EL (cell line): Measurements from ENCODE around the gene OR52W1.
A peak's percentile ranks its signal among the peaks of the same experiment; 100 is the strongest.
"Not testable (repeated sequence)": the region's sequence is repeated elsewhere in the genome, so short reads cannot be mapped to it uniquely, and the experiment has no call there.

Experiments
- DNase-seq: peaks from one replicate; pipeline ENCODE4 v3.0.0-alpha.2; 2016

Gene OR52W1

DNA sequence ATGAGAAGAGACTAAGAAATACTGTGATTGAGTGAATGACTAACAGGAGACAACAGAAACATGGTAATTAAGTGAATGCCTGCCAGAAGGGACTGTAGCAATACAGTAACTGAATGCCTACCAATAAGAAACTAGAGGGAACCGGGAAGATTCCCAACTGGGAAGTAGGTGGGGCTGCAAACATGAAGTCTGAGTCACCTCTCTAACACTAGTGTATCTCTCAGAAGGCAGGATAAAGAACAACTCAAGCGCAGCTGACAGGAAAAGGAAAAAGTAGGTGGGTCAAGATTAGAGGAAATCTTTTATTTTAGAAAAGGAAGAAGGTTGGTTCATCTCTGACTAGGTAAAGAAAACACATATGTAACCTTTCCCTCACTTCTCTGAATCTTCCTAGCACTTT lies 20.3 kb downstream of the OR52W1 start:
- DNase-seq, result peak; percentile 85

DNA sequence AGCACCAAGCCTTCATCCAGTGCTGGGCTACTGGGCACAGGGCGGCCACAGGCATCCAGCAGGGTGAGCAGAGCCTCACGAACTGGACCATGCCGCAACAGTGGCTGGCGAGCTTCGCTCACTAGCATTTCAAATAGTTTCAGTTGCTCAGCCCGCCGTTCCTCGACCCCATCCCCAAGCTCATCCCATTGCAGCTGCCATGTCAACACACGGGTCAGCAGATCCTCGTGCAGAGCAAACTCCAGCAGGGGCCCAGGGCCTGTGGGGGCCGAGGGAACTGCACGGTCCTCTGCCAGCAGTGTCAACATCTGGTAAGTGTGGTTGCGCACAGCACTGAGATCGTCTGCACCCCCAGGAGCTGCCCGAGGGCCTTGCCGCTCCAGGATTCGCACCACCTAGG lies 24.8 kb downstream of the OR52W1 start:
- no peak for DNase-seq

DNA sequence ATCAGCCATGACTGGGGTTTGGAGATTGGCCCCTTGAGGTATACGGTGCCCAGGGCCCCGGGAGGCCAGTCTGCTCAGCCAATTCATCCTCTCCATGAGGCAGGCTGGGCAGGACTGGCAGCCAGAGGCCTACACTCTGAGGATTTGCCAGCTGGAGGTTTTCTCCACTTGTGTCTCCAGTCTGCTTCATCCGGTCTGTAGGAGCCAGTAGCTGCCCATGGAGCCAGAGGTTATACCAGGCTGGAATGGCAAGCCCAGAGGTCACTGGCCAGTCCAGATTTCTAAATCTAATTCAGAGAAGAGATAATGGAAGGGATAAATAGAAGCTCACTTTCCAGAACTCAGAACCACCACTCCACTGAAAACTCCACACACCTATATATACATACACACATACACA lies 25.4 kb downstream of the OR52W1 start:
- DNase-seq, result no peak

DNA sequence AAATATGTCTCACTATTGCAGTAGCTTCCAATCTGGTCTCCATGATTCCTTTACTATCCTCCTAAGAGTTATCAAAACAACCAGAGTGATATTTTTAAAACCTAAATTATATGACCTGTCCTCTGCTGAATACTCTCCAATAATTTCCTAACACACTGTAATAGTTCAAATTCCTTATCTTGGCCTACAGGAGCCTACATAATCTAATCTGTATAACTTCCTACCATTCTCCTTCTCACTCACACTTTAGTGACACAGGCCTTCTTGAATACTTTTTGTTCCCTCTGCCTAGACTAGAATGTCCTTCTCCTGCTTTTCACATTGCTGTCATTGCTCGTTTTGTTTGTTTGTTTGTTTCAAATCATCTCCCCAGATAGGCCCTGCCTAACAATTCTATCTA lies 26.0 kb downstream of the OR52W1 start:
- no peak for DNase-seq

DNA sequence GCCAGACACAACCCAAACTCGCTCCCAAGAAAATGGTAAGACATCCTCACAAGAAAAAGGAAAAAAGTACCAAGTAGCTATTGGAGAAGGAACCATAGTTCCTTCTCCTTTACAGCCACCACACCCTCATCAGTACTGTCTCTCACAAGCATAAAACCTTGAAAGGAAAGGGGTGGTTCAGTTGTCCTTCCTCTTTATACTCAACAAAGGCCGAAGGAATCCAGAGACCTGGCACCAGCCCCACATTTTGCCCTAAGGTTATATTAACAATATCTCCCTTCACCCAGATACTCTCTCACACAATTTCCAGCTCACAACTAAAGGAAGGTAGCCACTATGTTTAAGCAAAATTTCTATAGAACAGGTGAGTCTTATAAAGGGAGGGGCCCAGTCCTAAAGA lies 26.9 kb downstream of the OR52W1 start:
- no peak for DNase-seq

DNA sequence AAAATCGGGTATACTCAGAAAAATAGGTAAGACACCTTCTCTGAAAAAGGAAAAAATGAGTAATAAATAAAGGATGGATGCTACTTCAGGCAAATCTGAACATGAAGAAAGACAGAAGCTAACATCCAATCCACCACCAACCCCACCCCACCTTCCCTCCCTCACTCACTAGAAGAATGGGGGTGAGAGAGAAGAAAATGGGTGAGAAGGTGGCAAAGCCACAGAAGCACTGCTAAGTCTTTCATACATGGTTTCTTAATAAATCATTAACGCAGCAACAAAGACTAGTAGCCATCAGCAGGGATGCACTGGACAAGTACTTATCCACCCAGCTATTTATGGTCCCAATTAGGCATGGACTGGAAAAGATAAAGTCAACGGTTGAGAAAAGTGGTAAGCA lies 29.5 kb downstream of the OR52W1 start:
- no peak for DNase-seq

DNA sequence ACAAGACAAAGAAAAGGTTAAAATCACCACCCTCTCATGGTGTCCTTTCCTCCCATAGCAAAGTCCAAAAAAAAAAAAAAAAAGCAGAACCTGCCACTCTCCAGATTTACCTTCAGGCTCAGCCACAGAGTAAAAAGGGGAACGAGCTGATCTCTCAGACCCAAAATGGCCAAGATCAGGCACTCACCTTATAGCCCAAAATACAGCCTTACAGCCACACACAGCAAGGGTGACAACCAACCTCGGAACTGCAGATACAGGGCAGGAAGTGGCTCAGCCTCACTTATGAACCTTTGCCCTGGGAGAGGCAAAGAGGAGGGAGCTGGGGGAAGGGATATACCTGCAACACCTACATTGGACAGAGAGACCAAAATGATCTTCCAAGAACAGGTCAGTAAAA lies 30.9 kb downstream of the OR52W1 start:
- no peak for DNase-seq

DNA sequence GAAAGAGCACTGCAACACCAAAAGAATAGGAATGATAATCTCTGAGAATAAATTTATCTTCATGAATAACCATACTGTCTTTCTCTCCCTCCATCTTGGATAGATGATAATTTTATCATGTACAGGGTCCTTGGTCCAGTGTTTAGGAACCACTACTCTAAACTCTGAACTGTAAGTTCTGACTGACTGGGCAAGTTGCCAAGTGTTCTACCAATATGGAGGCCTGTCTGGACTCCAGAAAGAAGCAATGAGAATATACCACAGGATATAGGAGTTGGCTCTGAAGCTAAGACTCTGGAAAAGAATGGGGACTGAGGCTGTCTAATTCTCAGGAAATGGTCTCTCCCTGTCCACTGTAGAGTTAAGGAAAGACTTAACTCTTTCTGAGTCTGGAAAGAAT lies 33.9 kb downstream of the OR52W1 start:
- DNase-seq, result no peak

DNA sequence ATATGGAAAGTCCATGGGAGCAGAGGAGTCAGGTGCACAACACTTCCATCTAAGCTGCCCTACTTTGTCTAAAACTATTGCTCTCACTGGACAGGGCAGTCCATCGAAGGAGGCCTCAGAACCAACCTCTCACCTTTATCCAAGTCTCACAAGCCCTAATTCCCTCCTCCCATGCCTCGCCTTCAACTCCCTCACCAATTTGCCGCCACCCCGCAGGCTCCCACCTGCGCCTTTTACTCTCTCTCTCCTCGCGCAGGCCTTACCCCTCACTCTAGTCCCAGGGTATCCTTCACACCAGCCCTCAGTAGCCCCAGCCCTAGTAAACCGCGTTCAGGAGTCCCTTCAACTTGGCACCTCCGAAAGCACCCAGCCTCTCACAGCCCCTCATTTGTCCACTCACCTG lies 35.0 kb downstream of the OR52W1 start:
- no peak for DNase-seq

DNA sequence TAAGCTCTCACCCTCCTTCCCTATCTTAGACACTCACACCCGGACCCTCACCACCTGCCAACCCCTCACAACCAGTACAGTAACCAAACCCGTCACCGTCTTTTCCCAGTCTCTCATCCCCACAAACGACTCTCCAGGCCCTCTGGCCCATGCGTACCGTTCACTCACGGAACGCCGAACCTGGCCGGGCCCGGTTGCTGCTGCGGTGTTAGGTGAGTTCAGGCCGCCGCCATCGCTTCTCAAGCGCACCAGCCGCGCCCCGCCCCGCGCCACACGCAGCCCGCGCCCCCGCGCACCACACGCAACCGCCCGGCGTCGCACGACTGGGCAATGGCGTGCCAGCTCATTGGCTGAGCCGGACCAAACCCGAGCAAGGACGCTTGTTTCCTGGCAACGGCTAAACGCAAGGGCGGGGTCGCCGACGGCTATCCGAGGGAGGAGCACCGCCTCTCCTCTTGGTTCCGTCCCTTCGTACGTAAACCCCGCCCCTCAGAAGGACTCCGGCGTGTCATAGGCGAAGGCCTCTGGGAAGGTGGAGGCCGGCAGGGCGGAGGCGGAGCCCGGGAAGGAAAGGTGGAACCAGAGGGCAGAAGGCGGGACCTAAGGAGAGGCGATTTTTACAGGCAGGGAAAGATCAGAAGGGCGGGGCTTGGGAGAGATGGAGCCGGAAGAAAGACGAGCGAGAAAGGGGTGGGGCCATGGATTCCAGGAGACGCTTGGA lies 35.5 kb downstream of the OR52W1 start, which contains the start of gene FHIP1B:
TSS of gene FHIP1B (minus strand) at position 250 of the 721 bp plus-strand sequence. CDS start 10,120 bp downstream, outside the sequence.
- peak; percentile 100 for DNase-seq

DNA sequence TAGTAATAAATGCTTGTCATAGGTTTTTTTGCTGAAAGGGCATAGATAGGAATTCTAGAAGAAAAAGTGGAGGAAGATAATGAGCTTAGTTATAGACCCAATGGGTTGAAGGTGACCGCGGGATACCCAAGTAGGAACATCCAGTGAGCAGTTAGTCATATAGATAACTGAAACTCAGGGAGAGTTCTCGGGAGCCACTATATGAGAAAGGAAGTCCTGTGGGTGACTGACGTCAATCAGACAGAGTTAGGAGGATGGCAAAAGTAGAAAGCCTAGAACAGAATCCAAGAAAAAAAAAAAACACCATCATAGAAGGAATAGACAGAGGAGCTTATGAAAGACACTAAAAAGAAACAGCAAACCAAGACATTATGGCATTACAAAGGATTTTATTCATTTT lies 38.2 kb downstream of the OR52W1 start:
- DNase-seq, result no peak

DNA sequence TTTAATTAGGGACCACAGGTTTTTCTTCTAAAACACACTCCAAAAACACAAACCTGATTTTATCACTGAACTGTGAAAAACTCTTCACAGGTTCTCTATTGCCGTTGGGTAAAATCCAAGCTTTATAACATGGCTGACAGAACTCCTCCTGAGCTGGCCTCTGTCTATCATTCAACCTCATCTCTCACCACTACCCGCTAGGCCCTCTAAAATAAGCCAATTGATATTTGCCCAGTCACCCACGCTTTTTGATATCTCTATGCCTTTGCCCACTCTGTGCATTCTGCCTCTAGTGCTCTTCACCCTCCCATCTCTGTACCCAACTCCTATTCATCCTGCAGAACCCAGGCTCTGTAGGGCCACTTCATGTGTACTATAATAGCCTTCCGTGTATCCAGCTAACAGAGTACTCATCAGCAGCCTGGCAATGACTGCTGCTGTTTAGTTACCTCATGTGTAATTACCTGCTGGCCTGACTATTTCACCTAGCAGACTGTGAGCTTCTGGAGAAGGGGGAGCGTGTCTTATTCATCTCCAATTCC lies 38.8 kb downstream of the OR52W1 start:
- DNase-seq, result no peak

DNA sequence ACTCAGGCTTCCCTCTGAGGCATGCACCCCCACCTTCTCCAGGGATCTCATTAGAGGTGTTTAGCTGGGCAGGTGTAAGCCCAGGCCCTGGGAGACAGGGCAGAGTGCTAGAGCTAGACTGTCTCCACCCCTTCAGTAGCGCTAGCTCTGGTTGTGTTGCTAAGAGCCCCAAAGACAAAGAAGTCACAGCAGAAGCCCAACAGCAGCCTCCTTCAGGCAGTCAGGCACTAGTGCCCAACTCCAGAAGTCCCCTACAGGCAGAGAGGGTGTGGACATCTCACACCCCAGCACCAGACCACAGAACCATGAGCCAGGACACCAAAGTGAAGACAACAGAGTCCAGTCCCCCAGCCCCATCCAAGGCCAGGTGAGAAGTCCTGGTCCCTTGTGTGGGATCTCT lies 39.9 kb downstream of the OR52W1 start, which contains the start of gene CNGA4:
TSS of gene CNGA4 (plus strand) at position 188 of the 400 bp plus-strand sequence. CDS start at position 306, 118 bp downstream.
- no peak for DNase-seq

DNA sequence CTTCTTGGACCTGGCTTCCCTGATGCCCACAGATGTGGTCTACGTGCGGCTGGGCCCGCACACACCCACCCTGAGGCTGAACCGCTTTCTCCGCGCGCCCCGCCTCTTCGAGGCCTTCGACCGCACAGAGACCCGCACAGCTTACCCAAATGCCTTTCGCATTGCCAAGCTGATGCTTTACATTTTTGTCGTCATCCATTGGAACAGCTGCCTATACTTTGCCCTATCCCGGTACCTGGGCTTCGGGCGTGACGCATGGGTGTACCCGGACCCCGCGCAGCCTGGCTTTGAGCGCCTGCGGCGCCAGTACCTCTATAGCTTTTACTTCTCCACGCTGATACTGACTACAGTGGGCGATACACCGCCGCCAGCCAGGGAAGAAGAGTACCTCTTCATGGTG lies 41.1 kb downstream of the OR52W1 start:
- no peak for DNase-seq

DNA sequence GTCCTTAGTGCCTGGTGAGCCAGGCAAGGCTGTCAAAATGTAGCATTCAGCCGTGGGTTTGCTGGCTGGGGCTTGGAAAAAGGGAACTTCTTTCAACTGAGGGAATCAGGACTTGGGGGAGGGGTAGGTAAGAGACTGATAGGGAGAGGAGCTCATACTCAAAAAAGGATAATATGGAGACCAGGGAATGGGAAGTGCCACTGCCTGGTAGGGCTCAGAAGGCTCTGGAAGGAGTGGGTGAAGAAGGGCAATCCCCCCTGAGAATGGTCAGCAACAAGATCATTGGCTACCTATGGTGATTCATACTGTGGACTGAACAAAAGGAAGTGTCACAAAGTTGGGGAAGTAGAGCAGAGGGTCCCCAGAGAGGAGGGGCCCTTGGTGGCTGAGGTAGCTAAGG lies 41.8 kb downstream of the OR52W1 start:
- DNase-seq, result no peak

DNA sequence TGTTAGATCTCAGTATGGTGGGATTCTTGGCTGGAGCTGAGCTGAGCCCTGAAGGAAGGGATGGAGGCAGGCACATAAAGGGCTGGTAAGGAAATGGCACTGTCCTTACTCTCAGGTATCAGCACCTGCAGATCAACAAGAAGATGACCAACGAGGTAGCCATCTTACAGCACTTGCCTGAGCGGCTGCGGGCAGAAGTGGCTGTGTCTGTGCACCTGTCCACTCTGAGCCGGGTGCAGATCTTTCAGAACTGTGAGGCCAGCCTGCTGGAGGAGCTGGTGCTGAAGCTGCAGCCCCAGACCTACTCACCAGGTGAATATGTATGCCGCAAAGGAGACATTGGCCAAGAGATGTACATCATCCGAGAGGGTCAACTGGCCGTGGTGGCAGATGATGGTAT lies 42.3 kb downstream of the OR52W1 start:
- DNase-seq, result no peak

DNA sequence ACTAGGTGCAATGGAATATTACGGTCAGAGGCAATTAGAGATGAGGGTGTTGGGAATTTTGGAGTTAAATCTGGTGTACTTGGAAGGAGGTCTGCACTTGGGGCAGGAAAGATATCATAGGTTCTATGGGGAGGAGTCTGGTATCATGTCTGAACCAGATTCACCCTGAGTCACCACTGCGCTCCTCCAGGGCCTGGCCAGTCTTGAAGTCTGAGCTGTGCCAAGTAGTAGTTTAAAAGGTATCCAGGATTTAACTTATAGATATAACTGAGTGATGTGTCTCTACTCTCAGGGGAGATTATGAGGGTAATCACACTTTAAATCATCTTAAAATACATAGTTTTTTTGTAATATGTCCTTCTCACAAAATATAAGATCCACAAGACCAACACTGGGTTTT lies 46.5 kb downstream of the OR52W1 start:
- DNase-seq, result no peak

DNA sequence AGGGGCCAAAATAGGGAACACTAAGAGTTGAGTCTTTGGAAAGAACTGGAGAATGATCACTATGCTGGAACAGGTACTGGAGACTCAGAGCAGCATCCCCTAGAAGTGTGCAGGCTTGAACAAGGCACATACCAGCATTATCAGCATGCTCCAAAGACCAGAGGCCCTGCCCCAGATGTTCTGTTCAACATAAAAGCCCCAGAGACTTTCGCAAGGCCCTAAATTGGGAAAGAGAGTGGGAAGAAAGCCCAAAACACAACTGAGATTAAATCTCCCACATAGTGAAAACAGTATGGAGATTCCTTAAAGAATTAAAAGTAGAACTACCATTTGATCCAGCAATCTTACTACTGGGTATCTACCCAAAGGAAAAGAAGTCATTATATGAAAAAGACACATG lies 49.2 kb downstream of the OR52W1 start:
- no peak for DNase-seq

DNA sequence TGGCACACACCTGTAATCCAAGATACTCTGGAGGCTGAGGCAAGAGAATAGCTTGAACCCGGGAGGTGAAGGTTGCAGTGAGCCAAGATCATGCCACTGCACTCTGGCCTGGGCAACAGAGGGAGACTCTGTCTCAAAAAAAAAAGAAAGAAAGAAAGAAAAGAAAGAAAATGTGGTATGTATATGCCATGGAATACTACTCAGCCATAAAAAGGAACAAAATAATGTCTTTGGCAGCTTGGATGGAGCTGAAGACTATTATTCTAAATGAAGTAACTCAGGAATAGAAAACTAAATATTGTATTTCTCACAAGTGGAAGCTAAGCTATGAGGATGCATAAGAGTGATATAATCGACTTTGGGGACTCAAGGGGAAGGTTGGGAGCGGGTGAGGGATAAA lies 49.9 kb downstream of the OR52W1 start:
- DNase-seq, result not testable (repeated sequence)
